Activated CD8-positive, alpha-beta memory T cell treated with anti-CD3 and anti-CD28 coated beads, Interleukin-2, amount 10 ng/mL, durations not matched to agents 7 days and 5 days (primary cell): ENCODE results near the gene PTPRT. TPM values are rescaled to one million over a fixed set of nuclear protein-coding genes. Genes with fewer than 3 reads are reported as not detected.

Source experiments
- ATAC-seq: fragments of 150-1000 bp; cut with Tn5 transposase; one replicate; pipeline ENCODE4 v1.10.0; 2021; ENCODE audit warnings: moderate library complexity
- CTCF ChIA-PET: fragments of 350-600 bp; sonication (Branson Sonifier 250); formaldehyde crosslinking; loops from one replicate; lab custom pipeline; 2021; ENCODE audit warnings: antibody characterized with exemption; lab: Charles Lee
- DNase-seq: peaks from one replicate; pipeline ENCODE4 v3.0.0-alpha.2; 2020
- H3K27ac Mint-ChIP-seq: one replicate; pipeline ENCODE4 v1.8.0; 2021; ENCODE audit warnings: mild to moderate bottlenecking, mixed read lengths
- H3K27me3 Mint-ChIP-seq: one replicate; pipeline ENCODE4 v1.8.0; 2021; ENCODE audit warnings: mixed read lengths
- H3K36me3 Mint-ChIP-seq: one replicate; pipeline ENCODE4 v1.8.0; 2021; ENCODE audit warnings: mild to moderate bottlenecking, mixed read lengths
- H3K4me1 Mint-ChIP-seq: one replicate; pipeline ENCODE4 v1.8.0; 2021; ENCODE audit warnings: mixed read lengths
- H3K4me3 Mint-ChIP-seq: one replicate; pipeline ENCODE4 v1.8.0; 2021; ENCODE audit warnings: mild to moderate bottlenecking, moderate library complexity, mixed read lengths
- H3K9me3 Mint-ChIP-seq: one replicate; pipeline ENCODE4 v1.8.0; 2022; ENCODE audit warnings: low read depth, mixed read lengths
- total RNA-seq, 2 experiments: library from RNA; stranded (reverse); gene quantifications; one replicate each; pipeline ENCODE4 v1.2.3, GENCODE V29; 2021

The PTPRT gene
- total RNA-seq, 2 experiments from 2014 or later = not detected

DNA sequence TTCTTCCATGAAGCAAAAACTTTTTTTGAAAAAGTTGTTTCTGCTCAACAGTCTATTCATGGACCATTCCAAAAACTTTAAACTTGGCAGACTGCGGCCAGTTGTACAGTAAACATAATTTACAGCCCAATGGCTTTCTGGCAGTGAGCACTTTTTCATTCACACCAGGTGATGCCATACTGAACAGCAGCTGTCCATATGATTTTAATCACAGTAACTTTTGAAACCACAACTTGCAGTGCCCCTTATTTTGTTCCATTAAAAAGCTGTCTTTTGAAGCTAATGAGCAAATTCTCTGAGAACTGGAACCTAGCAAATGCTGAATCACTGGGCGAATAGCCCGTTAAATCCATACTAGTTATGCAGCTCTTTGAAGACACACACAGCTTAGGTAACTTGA lies 576.6 kb downstream of the PTPRT start:
- no peak overlapping the region for H3K4me3 Mint-ChIP-seq
- H3K36me3 Mint-ChIP-seq = no peaks in the 10 kb centered on the region
- H3K27ac Mint-ChIP-seq = no peak overlapping the region
- CTCF ChIA-PET = no interaction called here
- no peaks in the 10 kb centered on the region for H3K27me3 Mint-ChIP-seq
- H3K4me1 Mint-ChIP-seq = no peaks in the 10 kb centered on the region
- ATAC-seq = no peak
- H3K9me3 Mint-ChIP-seq = peaks cover 16% of the 10 kb centered on the region
- no peak for DNase-seq

GRCh38 chr20:42611889-42612837 lies 577.5 kb downstream of the PTPRT start:
- H3K4me3 Mint-ChIP-seq = no peak overlapping the region
- CTCF ChIA-PET = no interaction called here
- no peaks in the 10 kb centered on the region for H3K4me1 Mint-ChIP-seq
- no peak overlapping the region for H3K27ac Mint-ChIP-seq
- H3K9me3 Mint-ChIP-seq = peaks cover 16% of the 10 kb centered on the region
- DNase-seq (no peak), ATAC-seq (no peak)
- no peaks in the 10 kb centered on the region for H3K27me3 Mint-ChIP-seq
- H3K36me3 Mint-ChIP-seq = no peaks in the 10 kb centered on the region

DNA sequence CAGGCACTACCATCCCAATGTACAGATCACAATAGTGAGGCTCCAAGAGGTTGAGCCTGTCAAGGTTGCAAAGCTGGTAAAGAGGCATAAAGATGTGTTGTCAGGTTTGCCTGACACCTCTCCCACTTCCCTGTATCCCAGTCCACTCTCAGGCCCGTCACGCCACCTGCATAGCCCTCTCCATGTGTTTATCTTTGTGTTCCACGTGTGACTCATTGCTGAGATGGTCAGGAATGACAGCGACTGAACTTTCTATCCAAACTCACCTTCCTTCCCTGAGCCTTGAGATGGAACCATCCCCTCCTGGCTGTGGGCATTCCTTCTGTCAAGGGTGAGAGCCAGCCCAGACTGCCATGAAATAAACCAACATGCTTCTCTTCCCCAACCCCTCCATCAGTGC lies 578.3 kb downstream of the PTPRT start:
- ATAC-seq (no peak), DNase-seq (no peak)
- H3K4me1 Mint-ChIP-seq = no peaks in the 10 kb centered on the region
- H3K9me3 Mint-ChIP-seq = peaks cover 16% of the 10 kb centered on the region
- CTCF ChIA-PET = no interaction called here
- no peak overlapping the region for H3K4me3 Mint-ChIP-seq
- H3K36me3 Mint-ChIP-seq = no peaks in the 10 kb centered on the region
- no peak overlapping the region for H3K27ac Mint-ChIP-seq
- H3K27me3 Mint-ChIP-seq = no peaks in the 10 kb centered on the region

- Mint-ChIP-seq H3K27me3 (no peaks in the 10 kb centered on the region), H3K27ac (no peak overlapping the region), H3K4me1 (no peaks in the 10 kb centered on the region), H3K4me3 (no peak overlapping the region), H3K9me3 (peaks cover 18% of the 10 kb centered on the region), H3K36me3 (no peaks in the 10 kb centered on the region)
- ATAC-seq = no peak
- no peak for DNase-seq
- CTCF ChIA-PET = no interaction called here
Observed at GRCh38 chr20:42610070-42610469, 579.6 kb downstream of the PTPRT start.

- DNase-seq (no peak), ATAC-seq (no peak)
- Mint-ChIP-seq H3K9me3 (peaks cover 18% of the 10 kb centered on the region), H3K27me3 (no peaks in the 10 kb centered on the region), H3K36me3 (no peaks in the 10 kb centered on the region), H3K27ac (no peak overlapping the region), H3K4me3 (no peak overlapping the region), H3K4me1 (no peaks in the 10 kb centered on the region)
- CTCF ChIA-PET = no interaction called here
Observed at GRCh38 chr20:42609618-42610017, 580.1 kb downstream of the PTPRT start.

DNA sequence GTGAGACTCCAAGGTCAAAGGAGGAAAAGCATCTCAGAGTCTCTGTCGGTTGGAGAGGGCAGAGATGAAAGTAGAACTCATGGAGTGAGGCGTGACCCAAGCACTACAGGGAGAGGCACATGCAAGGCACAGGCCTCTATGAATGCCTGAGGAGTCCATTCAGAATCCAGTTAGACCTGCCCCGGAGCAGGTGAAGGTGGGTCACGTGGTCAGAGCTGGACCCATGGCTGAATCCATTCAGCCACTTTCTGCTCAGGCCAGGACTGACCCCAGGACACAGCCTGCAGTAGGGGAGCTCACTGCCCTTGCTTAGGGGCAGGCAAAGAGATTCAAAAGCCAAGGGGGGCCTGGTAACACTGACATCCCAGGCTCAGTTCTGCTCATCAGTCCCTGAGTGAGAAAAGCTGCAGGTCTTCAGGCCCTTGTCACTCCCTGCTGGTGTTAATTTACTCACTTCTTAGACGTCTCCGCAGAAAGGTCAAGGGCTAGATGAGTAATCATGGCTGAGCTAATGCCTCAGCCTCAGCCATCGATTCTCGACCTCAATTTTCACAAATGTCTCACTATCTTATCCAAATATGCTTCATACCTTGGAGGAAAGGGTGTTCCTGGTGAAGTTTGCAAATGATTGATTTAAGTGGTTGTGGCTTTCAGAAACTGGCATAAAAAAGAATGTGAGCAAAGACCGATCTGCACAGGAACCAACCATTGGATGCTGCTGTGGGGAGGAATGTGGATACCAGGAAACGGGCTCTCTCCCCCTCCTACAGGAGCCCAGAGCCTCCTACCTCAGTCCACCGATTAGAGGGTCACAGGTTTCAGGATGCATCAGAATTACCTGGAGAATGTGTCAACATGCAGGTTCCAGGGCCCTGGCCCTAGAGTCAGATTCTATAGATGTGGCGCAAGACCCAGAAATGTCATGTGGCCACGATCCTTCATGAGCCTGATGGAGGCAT lies 584.4 kb downstream of the PTPRT start:
- Mint-ChIP-seq H3K36me3 (no peaks in the 10 kb centered on the region), H3K9me3 (peaks cover 14% of the 10 kb centered on the region), H3K27me3 (no peaks in the 10 kb centered on the region), H3K4me3 (no peak overlapping the region), H3K27ac (no peak overlapping the region), H3K4me1 (no peaks in the 10 kb centered on the region)
- ATAC-seq (no peak), DNase-seq (no peak)
- CTCF ChIA-PET = no interaction called here

DNA sequence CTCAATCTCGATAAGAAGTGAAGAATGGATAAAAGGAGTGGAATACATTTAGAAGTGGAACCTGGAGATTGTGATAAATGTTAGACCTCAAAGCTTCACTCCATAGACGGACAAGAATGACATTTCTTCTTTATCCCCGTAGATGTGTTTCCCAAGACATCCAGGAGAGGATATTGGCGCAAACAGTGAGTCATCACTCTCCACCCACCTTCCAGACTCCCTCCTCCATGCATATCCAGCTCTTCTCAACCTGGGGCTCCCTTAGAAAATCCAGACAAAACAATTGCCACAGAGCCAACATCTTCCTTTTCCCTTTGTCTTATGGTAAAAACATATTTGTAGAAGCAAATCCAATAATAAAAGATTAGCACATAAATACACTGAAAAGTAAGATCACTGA lies 586.1 kb downstream of the PTPRT start:
- DNase-seq (no peak), ATAC-seq (no peak)
- no peak overlapping the region for H3K4me3 Mint-ChIP-seq
- no peaks in the 10 kb centered on the region for H3K4me1 Mint-ChIP-seq
- H3K27ac Mint-ChIP-seq = no peak overlapping the region
- H3K36me3 Mint-ChIP-seq = no peaks in the 10 kb centered on the region
- H3K9me3 Mint-ChIP-seq = peaks cover 10% of the 10 kb centered on the region
- CTCF ChIA-PET = no interaction called here
- H3K27me3 Mint-ChIP-seq = no peaks in the 10 kb centered on the region

DNA sequence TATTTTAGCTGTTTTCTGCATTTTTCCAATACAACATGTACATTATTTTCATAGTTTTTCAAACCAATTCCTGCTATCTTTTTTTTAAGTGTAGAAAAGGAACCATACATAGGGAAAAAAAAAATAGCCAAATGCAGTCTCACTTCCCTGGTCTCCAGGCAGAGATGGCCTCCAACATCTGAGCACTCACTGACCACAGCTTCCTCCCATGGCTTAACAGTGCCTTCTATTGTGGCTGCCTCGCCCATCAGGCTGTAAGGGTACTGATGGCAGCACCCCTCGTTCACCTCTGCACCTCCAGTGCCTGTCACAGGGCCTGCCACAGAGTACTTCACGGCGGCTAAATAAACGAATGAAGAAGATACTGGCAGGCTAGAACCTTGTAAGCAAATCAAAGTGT lies 591.1 kb downstream of the PTPRT start:
- Mint-ChIP-seq H3K9me3 (peaks cover 15% of the 10 kb centered on the region), H3K27ac (no peak overlapping the region), H3K4me1 (no peaks in the 10 kb centered on the region), H3K4me3 (no peak overlapping the region), H3K27me3 (no peaks in the 10 kb centered on the region), H3K36me3 (no peaks in the 10 kb centered on the region)
- CTCF ChIA-PET = no interaction called here
- ATAC-seq (no peak), DNase-seq (no peak)

GRCh38 chr20:42595625-42596024 lies 594.1 kb downstream of the PTPRT start:
- H3K4me3 Mint-ChIP-seq = no peak overlapping the region
- H3K27me3 Mint-ChIP-seq = no peaks in the 10 kb centered on the region
- no peak overlapping the region for H3K27ac Mint-ChIP-seq
- ATAC-seq = no peak
- peaks cover 12% of the 10 kb centered on the region for H3K9me3 Mint-ChIP-seq
- H3K4me1 Mint-ChIP-seq = no peaks in the 10 kb centered on the region
- H3K36me3 Mint-ChIP-seq = no peaks in the 10 kb centered on the region
- CTCF ChIA-PET = no interaction called here
- DNase-seq = no peak

- DNase-seq = no peak
- Mint-ChIP-seq H3K4me1 (no peaks in the 10 kb centered on the region), H3K9me3 (peaks cover 12% of the 10 kb centered on the region), H3K4me3 (no peak overlapping the region), H3K27ac (no peak overlapping the region), H3K36me3 (no peaks in the 10 kb centered on the region), H3K27me3 (no peaks in the 10 kb centered on the region)
- no peak for ATAC-seq
- CTCF ChIA-PET = no interaction called here
Observed at GRCh38 chr20:42594659-42595058, 595.0 kb downstream of the PTPRT start.

GRCh38 chr20:42594011-42594410 lies 595.7 kb downstream of the PTPRT start:
- CTCF ChIA-PET = no interaction called here
- Mint-ChIP-seq H3K36me3 (no peaks in the 10 kb centered on the region), H3K27ac (no peak overlapping the region), H3K4me1 (no peaks in the 10 kb centered on the region), H3K9me3 (peaks cover 12% of the 10 kb centered on the region), H3K27me3 (no peaks in the 10 kb centered on the region), H3K4me3 (no peak overlapping the region)
- ATAC-seq (no peak), DNase-seq (no peak)

DNA sequence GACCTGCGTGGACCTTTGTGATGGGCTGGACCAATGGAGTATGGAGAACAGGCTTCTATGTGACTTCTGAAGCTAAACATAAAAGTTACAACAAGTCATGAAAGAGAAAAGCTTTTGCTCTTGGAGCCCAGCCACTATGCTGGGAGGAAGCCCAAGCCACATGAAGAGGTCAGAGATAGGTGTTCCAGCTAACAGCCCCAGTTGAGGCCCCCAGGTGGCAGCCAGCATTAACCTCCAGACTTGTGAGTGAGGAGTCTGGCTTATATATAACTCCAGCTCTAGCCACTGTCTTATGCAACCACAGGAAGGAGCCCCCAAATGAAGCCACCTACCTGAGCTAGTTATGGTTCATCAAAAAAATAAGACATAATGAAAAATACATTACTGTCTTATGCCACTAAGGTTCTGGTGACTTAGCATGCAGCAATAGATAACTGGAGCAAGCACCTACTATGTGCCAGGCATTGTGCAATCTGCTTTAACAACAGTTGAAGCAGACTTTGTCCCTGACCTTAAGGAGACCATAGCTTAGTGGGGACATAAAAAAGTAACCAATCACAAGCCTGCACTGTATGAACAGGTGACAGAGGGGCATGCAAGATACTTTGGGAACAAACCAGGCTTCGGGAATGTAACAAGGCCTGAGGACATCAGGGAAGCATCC lies 599.6 kb downstream of the PTPRT start:
- no peaks in the 10 kb centered on the region for H3K27me3 Mint-ChIP-seq
- no peak for ATAC-seq

GRCh38 chr20:42588847-42589246 lies 600.9 kb downstream of the PTPRT start:
- CTCF ChIA-PET = no interaction called here
- ATAC-seq (no peak), DNase-seq (no peak)
- Mint-ChIP-seq H3K27ac (no peak overlapping the region), H3K4me3 (no peak overlapping the region), H3K4me1 (no peaks in the 10 kb centered on the region), H3K27me3 (no peaks in the 10 kb centered on the region), H3K36me3 (no peaks in the 10 kb centered on the region), H3K9me3 (peaks cover 3% of the 10 kb centered on the region)

More for the DNA sequence above, 599.6 kb downstream of the PTPRT start:
- Mint-ChIP-seq H3K4me1 (no peaks in the 10 kb centered on the region), H3K27ac (no peak overlapping the region), H3K36me3 (no peaks in the 10 kb centered on the region), H3K9me3 (peaks cover 7% of the 10 kb centered on the region), H3K4me3 (no peak overlapping the region)
- DNase-seq = no peak
- CTCF ChIA-PET = no interaction called here
